Thoracic aorta (tissue), 2 donors: ENCODE data around the gene GDPD5. TPM values are rescaled to one million over a fixed set of nuclear protein-coding genes. Genes with fewer than 3 reads are reported as not detected.
A peak's percentile ranks its signal among the peaks of the same experiment; 100 is the strongest.

Experiments
- ATAC-seq: fragments of 150-250 bp; one replicate; pipeline ENCODE4 v1.8.0; 2017; ENCODE audit warnings: low read depth; ENCODE audit not compliant: insufficient number of reproducible peaks, low FRiP score
- DNase-seq: peaks from one replicate; pipeline ENCODE4 v3.0.0-alpha.2; 2020; ENCODE audit warnings: low spot score
- H3K27ac ChIP-seq, 2 donors: fragments of 200-600 bp; sonication (generic); 1 replicate in 1 of 2; 2 replicates in 1 of 2; pipeline ENCODE4 v1.5.1; 2016; ENCODE audit warnings: mild to moderate bottlenecking in 2 of 2, moderate library complexity in 2 of 2
- H3K27me3 ChIP-seq: fragments of 200-600 bp; sonication (generic); replicated peaks from 2 replicates; pipeline ENCODE4 v1.6.0; 2016; ENCODE audit warnings: mild to moderate bottlenecking; ENCODE audit not compliant: insufficient read depth
- H3K36me3 ChIP-seq: fragments of 200-600 bp; sonication (generic); one replicate; pipeline ENCODE4 v1.5.1; 2016
- H3K4me1 ChIP-seq, 2 donors: fragments of 200-600 bp; sonication (generic); 1 replicate in 1 of 2; 2 replicates in 1 of 2; pipeline versions ENCODE4 v1.5.1 to v1.6.0; 2016; ENCODE audit warnings: low read depth in 2 of 2, mild to moderate bottlenecking in 1 of 2; ENCODE audit not compliant: control insufficient read depth in 1 of 2
- H3K4me3 ChIP-seq: fragments of 200-600 bp; sonication (generic); 2 replicates; pipeline ENCODE4 v1.5.1; 2016; ENCODE audit warnings: mild to moderate bottlenecking
- H3K9me3 ChIP-seq: fragments of 200-600 bp; sonication (generic); 2 replicates; pipeline ENCODE4 v1.5.1; 2016
- CTCF ChIP-seq: fragments of 200-600 bp; sonication (generic); IDR thresholded peaks from one replicate; pipeline ENCODE4 v1.5.1; 2019; ENCODE audit warnings: antibody characterized with exemption
- total RNA-seq, 2 donors: library from RNA; depleted of rRNA; stranded (reverse); fragments of >200 nt; gene quantifications; one replicate each; pipeline versions ENCODE4 v1.1.0 to v1.2.3, GENCODE V29; 2016

GDPD5 gene
- total RNA-seq, 2 donors from 2014 or later, result 30.8 to 34.9 TPM

- peaks cover under 1% of the 10 kb centered on the region for H3K9me3 ChIP-seq
- DNase-seq (no peak), ATAC-seq (no peak)
- H3K4me1 ChIP-seq, result peaks cover 4 to 21% of the 10 kb centered on the region in 2 donors
- no peaks in the 10 kb centered on the region for H3K36me3 ChIP-seq
- no peak for TF ChIP-seq CTCF
- peak overlapping the region in 1 of 2 donors; percentile 97 for H3K27ac ChIP-seq
- no peak overlapping the region for H3K4me3 ChIP-seq
- no peaks in the 10 kb centered on the region for H3K27me3 ChIP-seq
These were observed 101.3 kb downstream of the GDPD5 start for GRCh38 chr11:75424396-75424795.

- Histone ChIP-seq H3K36me3 (no peaks in the 10 kb centered on the region), H3K9me3 (no peaks in the 10 kb centered on the region), H3K4me3 (no peak overlapping the region), H3K4me1 (peaks cover 7 to 18% of the 10 kb centered on the region in 2 donors), H3K27ac (peak overlapping the region in 1 of 2 donors; percentile 97), H3K27me3 (no peaks in the 10 kb centered on the region)
- no peak for DNase-seq
- no peak for TF ChIP-seq CTCF
- no peak for ATAC-seq
These were observed 102.0 kb downstream of the GDPD5 start for GRCh38 chr11:75423721-75424120.

GRCh38 chr11:75422248-75423231 lies 103.2 kb downstream of the GDPD5 start:
- Histone ChIP-seq H3K36me3 (no peaks in the 10 kb centered on the region), H3K9me3 (no peaks in the 10 kb centered on the region), H3K27me3 (no peaks in the 10 kb centered on the region), H3K27ac (peak overlapping the region; percentile 1 to 97), H3K4me3 (no peak overlapping the region), H3K4me1 (peaks cover 16 to 24% of the 10 kb centered on the region in 2 donors)
- no peak for TF ChIP-seq CTCF
- DNase-seq (no peak), ATAC-seq (no peak)

- DNase-seq (no peak), ATAC-seq (no peak)
- Histone ChIP-seq H3K9me3 (no peaks in the 10 kb centered on the region), H3K36me3 (no peaks in the 10 kb centered on the region), H3K27me3 (no peaks in the 10 kb centered on the region), H3K4me1 (peaks cover 17 to 24% of the 10 kb centered on the region in 2 donors), H3K27ac (peak overlapping the region; percentile 13 to 97), H3K4me3 (no peak overlapping the region)
- TF ChIP-seq CTCF, result no peak
These were observed 103.9 kb downstream of the GDPD5 start for GRCh38 chr11:75421902-75422247.

- DNase-seq (no peak), ATAC-seq (no peak)
- Histone ChIP-seq H3K4me3 (no peak overlapping the region), H3K27ac (peak overlapping the region; percentile 13 to 97), H3K4me1 (peaks cover 17 to 24% of the 10 kb centered on the region in 2 donors), H3K27me3 (no peaks in the 10 kb centered on the region), H3K9me3 (no peaks in the 10 kb centered on the region), H3K36me3 (no peaks in the 10 kb centered on the region)
- TF ChIP-seq CTCF, result no peak
These were observed 104.6 kb downstream of the GDPD5 start for GRCh38 chr11:75421035-75421602.
